Neural crest cell (in vitro differentiated cells): ENCODE data around the gene TUBB6. TPM values are rescaled to one million over a fixed set of nuclear protein-coding genes. Genes with fewer than 3 reads are reported as not detected.

Source experiments
- DNase-seq: peaks from one replicate; pipeline ENCODE4 v3.0.0; 2021; ENCODE audit warnings: low read depth, mixed read lengths, low spot score
- H3K27ac Mint-ChIP-seq: one replicate; pipeline ENCODE4 v1.8.0; 2021; ENCODE audit warnings: mild to moderate bottlenecking, mixed read lengths; ENCODE audit not compliant: unreplicated experiment
- H3K27me3 Mint-ChIP-seq: 2 replicates; pipeline ENCODE4 v1.8.0; 2021; ENCODE audit warnings: low read depth, mild to moderate bottlenecking, mixed read lengths
- H3K36me3 Mint-ChIP-seq: 2 replicates; pipeline ENCODE4 v1.8.0; 2021; ENCODE audit warnings: low read depth, mild to moderate bottlenecking, mixed read lengths
- H3K4me1 Mint-ChIP-seq: 2 replicates; pipeline ENCODE4 v1.8.0; 2021; ENCODE audit warnings: mixed read lengths
- H3K4me3 Mint-ChIP-seq: one replicate; pipeline ENCODE4 v1.8.0; 2021; ENCODE audit warnings: mild to moderate bottlenecking, mixed read lengths
- H3K9me3 Mint-ChIP-seq: 2 replicates; pipeline ENCODE4 v1.8.0; 2021; ENCODE audit warnings: mixed read lengths
- total RNA-seq: library from RNA; stranded (reverse); gene quantifications from 2 replicates; pipeline ENCODE4 v1.2.1, GENCODE V29; 2021
- TF ChIP-seq, protein P1 (sequence below): fragments of 200-600 bp; sonication (generic); conservative IDR thresholded peaks from 2 replicates; pipeline ENCODE4 v1.5.0; 2021; ENCODE audit warnings: antibody characterized with exemption, mild to moderate bottlenecking

The TUBB6 gene
- total RNA-seq, 1 donor from 2014 or later = 77.8 TPM

DNA sequence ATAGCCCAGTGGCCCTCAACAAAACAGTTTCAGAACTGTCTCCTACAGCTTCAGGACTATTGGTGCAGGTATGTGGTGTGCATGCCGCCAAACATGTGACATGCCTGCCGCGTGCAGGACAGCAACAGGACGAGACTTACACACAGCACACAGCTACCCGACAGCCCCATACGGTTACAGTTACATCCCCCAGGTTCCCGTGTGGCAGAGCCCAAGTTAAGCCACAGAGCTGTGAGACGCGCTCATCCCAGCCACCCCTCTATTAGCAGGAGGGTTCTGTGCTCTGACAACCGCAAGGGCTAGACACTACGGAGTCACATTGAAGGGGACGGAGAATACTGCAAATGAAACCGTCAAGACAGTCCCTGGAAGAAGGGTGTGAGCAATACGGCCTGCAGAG is 16.4 kb upstream of the TUBB6 start:
- peaks cover 16% of the 10 kb centered on the region for H3K4me1 Mint-ChIP-seq
- peaks cover 45% of the 10 kb centered on the region for H3K27me3 Mint-ChIP-seq
- no peaks in the 10 kb centered on the region for H3K9me3 Mint-ChIP-seq
- TF ChIP-seq, protein P1, sequence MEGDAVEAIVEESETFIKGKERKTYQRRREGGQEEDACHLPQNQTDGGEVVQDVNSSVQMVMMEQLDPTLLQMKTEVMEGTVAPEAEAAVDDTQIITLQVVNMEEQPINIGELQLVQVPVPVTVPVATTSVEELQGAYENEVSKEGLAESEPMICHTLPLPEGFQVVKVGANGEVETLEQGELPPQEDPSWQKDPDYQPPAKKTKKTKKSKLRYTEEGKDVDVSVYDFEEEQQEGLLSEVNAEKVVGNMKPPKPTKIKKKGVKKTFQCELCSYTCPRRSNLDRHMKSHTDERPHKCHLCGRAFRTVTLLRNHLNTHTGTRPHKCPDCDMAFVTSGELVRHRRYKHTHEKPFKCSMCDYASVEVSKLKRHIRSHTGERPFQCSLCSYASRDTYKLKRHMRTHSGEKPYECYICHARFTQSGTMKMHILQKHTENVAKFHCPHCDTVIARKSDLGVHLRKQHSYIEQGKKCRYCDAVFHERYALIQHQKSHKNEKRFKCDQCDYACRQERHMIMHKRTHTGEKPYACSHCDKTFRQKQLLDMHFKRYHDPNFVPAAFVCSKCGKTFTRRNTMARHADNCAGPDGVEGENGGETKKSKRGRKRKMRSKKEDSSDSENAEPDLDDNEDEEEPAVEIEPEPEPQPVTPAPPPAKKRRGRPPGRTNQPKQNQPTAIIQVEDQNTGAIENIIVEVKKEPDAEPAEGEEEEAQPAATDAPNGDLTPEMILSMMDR = no peak
- no peak overlapping the region for H3K27ac Mint-ChIP-seq
- no peaks in the 10 kb centered on the region for H3K36me3 Mint-ChIP-seq
- no peak overlapping the region for H3K4me3 Mint-ChIP-seq
- DNase-seq = no peak

DNA sequence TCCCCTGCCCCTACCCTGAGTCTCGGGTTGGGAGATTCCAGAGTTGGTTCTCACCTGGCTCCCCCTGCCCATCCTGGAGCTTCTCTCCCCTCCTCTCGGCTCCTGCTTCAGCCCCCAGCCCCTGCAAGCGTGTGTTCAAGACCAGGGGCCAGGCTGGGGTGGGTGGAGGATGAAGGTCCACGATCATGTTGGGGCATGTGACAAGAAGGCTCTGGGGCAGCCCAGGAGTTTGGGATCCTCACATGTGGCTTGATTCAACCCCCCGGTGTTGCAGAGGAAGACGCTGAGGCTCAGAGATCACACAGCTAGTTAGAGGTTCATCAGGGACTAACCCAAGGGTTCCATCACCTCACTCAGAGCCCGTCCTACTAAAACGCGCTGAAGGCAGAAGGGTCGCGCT is 14.2 kb upstream of the TUBB6 start:
- Mint-ChIP-seq H3K4me3 (no peak overlapping the region), H3K27ac (no peak overlapping the region), H3K9me3 (no peaks in the 10 kb centered on the region), H3K27me3 (peaks cover 23% of the 10 kb centered on the region), H3K4me1 (peaks cover 3% of the 10 kb centered on the region), H3K36me3 (no peaks in the 10 kb centered on the region)
- TF ChIP-seq, protein P1 = no peak
- no peak for DNase-seq

DNA sequence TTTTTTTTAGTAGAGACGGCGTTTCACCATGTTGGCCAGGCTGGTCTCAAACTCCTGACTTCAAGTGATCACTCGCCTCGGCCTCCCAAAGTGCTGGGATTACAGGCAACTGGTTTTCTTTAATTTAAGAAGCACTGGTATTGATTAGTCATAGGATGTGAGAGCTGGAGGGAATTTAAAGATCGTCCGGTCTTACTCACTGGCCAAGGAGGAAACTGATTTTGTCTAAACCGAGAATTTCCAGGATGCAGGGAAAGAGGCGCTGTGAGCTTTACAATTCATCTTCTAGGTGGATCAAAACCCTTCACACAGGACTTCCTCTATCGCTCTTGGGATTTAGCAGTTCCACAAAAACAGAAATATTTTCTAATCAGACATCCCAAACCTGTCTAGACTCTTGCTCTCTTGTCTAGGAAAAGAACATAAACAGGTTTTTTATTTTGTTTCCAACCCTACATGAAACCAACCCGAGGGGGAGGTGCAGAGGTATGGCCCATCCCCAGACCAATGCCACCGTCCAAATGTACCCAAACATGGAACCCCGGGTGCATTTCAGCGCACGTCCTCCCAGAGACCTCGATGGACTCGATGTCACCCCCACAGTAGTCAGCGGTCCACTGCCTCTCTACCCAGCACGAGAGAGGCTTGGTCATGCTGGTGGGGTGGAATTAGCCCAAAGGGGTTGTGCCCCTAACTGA is 12.5 kb upstream of the TUBB6 start:
- H3K27ac Mint-ChIP-seq = no peak overlapping the region
- TF ChIP-seq, protein P1 = no peak
- no peaks in the 10 kb centered on the region for H3K36me3 Mint-ChIP-seq
- no peaks in the 10 kb centered on the region for H3K4me1 Mint-ChIP-seq
- H3K27me3 Mint-ChIP-seq = peaks cover 8% of the 10 kb centered on the region
- no peak for DNase-seq
- no peak overlapping the region for H3K4me3 Mint-ChIP-seq
- no peaks in the 10 kb centered on the region for H3K9me3 Mint-ChIP-seq

DNA sequence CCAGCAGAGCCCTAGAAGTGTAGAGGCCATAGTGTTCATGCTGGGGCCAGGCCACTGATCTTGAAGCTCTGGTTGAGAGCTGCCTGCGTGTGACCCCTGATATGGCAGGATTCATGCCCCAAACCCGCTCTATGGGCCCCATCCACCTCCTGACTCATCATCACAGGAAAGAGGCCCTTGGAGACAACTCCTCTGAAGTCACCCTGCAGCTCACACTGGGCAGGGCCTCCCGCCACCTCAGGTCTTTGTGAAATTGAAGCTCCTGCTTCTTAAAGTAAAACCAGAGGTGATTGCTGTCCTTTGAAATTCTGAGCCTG is 12.0 kb upstream of the TUBB6 start:
- TF ChIP-seq, protein P1 = no peak
- Mint-ChIP-seq H3K9me3 (no peaks in the 10 kb centered on the region), H3K36me3 (no peaks in the 10 kb centered on the region), H3K27ac (no peak overlapping the region), H3K4me1 (no peaks in the 10 kb centered on the region), H3K4me3 (no peak overlapping the region), H3K27me3 (peaks cover 8% of the 10 kb centered on the region)
- no peak for DNase-seq

DNA sequence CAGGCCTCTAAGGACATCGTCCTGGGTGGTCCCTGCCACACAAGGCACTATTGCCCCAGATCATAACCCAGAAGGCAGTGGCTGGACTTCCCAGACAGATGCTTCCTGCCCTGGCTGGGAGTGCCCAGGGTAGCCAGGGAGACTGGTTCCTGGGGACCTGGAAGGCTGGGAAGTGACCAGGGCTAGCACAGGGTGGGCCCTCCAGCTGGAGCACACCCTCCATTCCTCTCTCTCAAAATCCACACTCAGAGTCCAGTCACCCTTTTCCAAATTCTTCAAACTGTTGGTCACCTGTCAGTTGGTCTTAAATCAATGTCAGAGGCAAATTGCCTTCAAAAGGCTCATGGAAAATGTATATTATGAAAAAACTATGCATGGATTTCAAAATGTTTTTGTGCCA is 11.6 kb upstream of the TUBB6 start:
- Mint-ChIP-seq H3K9me3 (no peaks in the 10 kb centered on the region), H3K27ac (no peak overlapping the region), H3K4me1 (no peaks in the 10 kb centered on the region), H3K4me3 (no peak overlapping the region), H3K27me3 (peaks cover 6% of the 10 kb centered on the region), H3K36me3 (no peaks in the 10 kb centered on the region)
- TF ChIP-seq, protein P1 = no peak
- no peak for DNase-seq
